Lower leg skin (tissue), 3 donors: ENCODE measurements around the gene ALG1L2.
"Not testable (repeated sequence)": the region's sequence is repeated elsewhere in the genome, so short reads cannot be mapped to it uniquely, and the experiment has no call there.

Experiments
- POLR2A ChIP-seq, 2 donors: fragments of 450-650 bp; IDR thresholded peaks; one replicate each; pipeline ENCODE4 v1.6.1; 2016 to 2017; ENCODE audit warnings: antibody characterized with exemption in 2 of 2, mild to moderate bottlenecking in 1 of 2, moderate library complexity in 1 of 2
- TF ChIP-seq, protein P1 (sequence below), 3 donors: fragments of 450-650 bp; IDR thresholded peaks; one replicate each; pipeline ENCODE4 v1.5.1; 2016; ENCODE audit warnings: antibody characterized with exemption in 3 of 3, mild to moderate bottlenecking in 3 of 3, moderate library complexity in 2 of 3

DNA sequence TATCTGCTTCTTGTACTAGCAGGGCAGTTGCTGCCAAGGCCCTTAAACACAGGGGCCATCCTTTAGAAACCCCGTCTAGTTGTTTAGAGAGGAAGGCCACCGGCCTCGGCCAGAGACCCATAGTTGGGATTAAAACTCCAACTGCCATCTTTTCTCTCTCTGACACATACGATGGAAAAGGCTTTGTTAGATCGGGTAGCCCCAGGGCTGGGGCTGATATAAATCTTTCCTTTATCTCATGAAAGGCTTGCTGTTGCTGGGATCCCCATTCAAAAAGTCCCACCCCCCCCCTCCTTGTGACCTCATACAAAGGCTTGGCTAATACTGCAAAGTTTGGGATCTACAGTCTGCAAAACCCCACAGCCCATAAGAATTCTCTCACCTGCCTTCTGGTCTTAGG lies 63.8 kb downstream of the ALG1L2 start:
- TF ChIP-seq, protein P1, sequence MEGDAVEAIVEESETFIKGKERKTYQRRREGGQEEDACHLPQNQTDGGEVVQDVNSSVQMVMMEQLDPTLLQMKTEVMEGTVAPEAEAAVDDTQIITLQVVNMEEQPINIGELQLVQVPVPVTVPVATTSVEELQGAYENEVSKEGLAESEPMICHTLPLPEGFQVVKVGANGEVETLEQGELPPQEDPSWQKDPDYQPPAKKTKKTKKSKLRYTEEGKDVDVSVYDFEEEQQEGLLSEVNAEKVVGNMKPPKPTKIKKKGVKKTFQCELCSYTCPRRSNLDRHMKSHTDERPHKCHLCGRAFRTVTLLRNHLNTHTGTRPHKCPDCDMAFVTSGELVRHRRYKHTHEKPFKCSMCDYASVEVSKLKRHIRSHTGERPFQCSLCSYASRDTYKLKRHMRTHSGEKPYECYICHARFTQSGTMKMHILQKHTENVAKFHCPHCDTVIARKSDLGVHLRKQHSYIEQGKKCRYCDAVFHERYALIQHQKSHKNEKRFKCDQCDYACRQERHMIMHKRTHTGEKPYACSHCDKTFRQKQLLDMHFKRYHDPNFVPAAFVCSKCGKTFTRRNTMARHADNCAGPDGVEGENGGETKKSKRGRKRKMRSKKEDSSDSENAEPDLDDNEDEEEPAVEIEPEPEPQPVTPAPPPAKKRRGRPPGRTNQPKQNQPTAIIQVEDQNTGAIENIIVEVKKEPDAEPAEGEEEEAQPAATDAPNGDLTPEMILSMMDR (IDR thresholded peaks at IDR 0.05), result not testable (repeated sequence)
- not testable (repeated sequence) for TF ChIP-seq POLR2A (IDR thresholded peaks at IDR 0.05)
